Measurements from ENCODE around the gene PALD1. TPM values are rescaled to one million over a fixed set of nuclear protein-coding genes. Genes with fewer than 3 reads are reported as not detected.

The PALD1 gene
- total RNA-seq, 1 experiment from 2014 or later = 0.38 TPM

GRCh38 chr10:70557876-70558275 lies 79.3 kb downstream of the PALD1 start:
- no peak overlapping the region for H3K4me3 Mint-ChIP-seq (ENCODE audit: low read depth, unreplicated experiment)
- H3K27me3 Mint-ChIP-seq (ENCODE audit: unreplicated experiment) = peaks cover 70% of the 10 kb centered on the region
- intact Hi-C loops (cut with micrococcal nuclease; ENCODE audit: unreplicated experiment) = no loop called here
- H3K9me3 Mint-ChIP-seq (ENCODE audit: low read depth, unreplicated experiment) = no peaks in the 10 kb centered on the region
- no peak overlapping the region for H3K27ac Mint-ChIP-seq (ENCODE audit: unreplicated experiment)
- CTCF ChIA-PET = no interaction called here
- no peak for DNase-seq
- H3K4me1 Mint-ChIP-seq (ENCODE audit: low read depth, unreplicated experiment) = peaks cover 20% of the 10 kb centered on the region
- BruUV-seq (replicated peaks) = no TSS peak
- TF ChIP-seq CTCF (IDR thresholded peaks at IDR 0.05; ENCODE audit: unreplicated experiment) = no peak
- H3K36me3 Mint-ChIP-seq (ENCODE audit: insufficient read depth, unreplicated experiment) = peaks cover 9% of the 10 kb centered on the region

- no peak for DNase-seq
- CTCF ChIA-PET = interaction anchor here (1.2 to 1.3 kb wide), 3 partner anchors 17 to 180 kb away, joined by 4 to 7 read pairs (median 4); no protein-coding TSS in a partner anchor
- BruUV-seq (replicated peaks) = no TSS peak
- Mint-ChIP-seq H3K27ac (ENCODE audit: unreplicated experiment) (no peak overlapping the region), H3K9me3 (ENCODE audit: low read depth, unreplicated experiment) (no peaks in the 10 kb centered on the region), H3K27me3 (ENCODE audit: unreplicated experiment) (peaks cover 70% of the 10 kb centered on the region), H3K4me1 (ENCODE audit: low read depth, unreplicated experiment) (peaks cover 20% of the 10 kb centered on the region), H3K36me3 (ENCODE audit: insufficient read depth, unreplicated experiment) (peaks cover 9% of the 10 kb centered on the region), H3K4me3 (ENCODE audit: low read depth, unreplicated experiment) (no peak overlapping the region)
- no peak for TF ChIP-seq CTCF (IDR thresholded peaks at IDR 0.05; ENCODE audit: unreplicated experiment)
- intact Hi-C loops (cut with micrococcal nuclease; ENCODE audit: unreplicated experiment) = no loop called here
These were observed 79.7 kb downstream of the PALD1 start for GRCh38 chr10:70558295-70558694.

- no peak overlapping the region for H3K27ac Mint-ChIP-seq (ENCODE audit: unreplicated experiment)
- CTCF ChIA-PET = interaction anchor here (0.6 to 1.3 kb wide), 8 partner anchors 9 to 200 kb away, joined by 3 to 7 read pairs (median 4); no protein-coding TSS in a partner anchor
- H3K27me3 Mint-ChIP-seq (ENCODE audit: unreplicated experiment) = peaks cover 73% of the 10 kb centered on the region
- H3K4me1 Mint-ChIP-seq (ENCODE audit: low read depth, unreplicated experiment) = peaks cover 20% of the 10 kb centered on the region
- intact Hi-C loops (cut with micrococcal nuclease; ENCODE audit: unreplicated experiment) = loop anchor here (1.0 kb wide), 1 partner anchor 19 kb away; no protein-coding TSS in a partner anchor
- TF ChIP-seq CTCF (IDR thresholded peaks at IDR 0.05; ENCODE audit: unreplicated experiment) = peak; percentile 71
- H3K9me3 Mint-ChIP-seq (ENCODE audit: low read depth, unreplicated experiment) = no peaks in the 10 kb centered on the region
- H3K4me3 Mint-ChIP-seq (ENCODE audit: low read depth, unreplicated experiment) = peak overlapping the region; percentile 46
- no TSS peak for BruUV-seq (replicated peaks)
- H3K36me3 Mint-ChIP-seq (ENCODE audit: insufficient read depth, unreplicated experiment) = peaks cover 9% of the 10 kb centered on the region
- DNase-seq = peak; percentile 86
These were observed 80.6 kb downstream of the PALD1 start for GRCh38 chr10:70558871-70559810.

GRCh38 chr10:70559861-70560260 lies 81.3 kb downstream of the PALD1 start:
- H3K36me3 Mint-ChIP-seq (ENCODE audit: insufficient read depth, unreplicated experiment) = peaks cover 9% of the 10 kb centered on the region
- no TSS peak for BruUV-seq (replicated peaks)
- peaks cover 20% of the 10 kb centered on the region for H3K4me1 Mint-ChIP-seq (ENCODE audit: low read depth, unreplicated experiment)
- H3K27ac Mint-ChIP-seq (ENCODE audit: unreplicated experiment) = no peak overlapping the region
- intact Hi-C loops (cut with micrococcal nuclease; ENCODE audit: unreplicated experiment) = loop anchor here (1.0 kb wide), 1 partner anchor 18 kb away; no protein-coding TSS in a partner anchor
- H3K27me3 Mint-ChIP-seq (ENCODE audit: unreplicated experiment) = peaks cover 77% of the 10 kb centered on the region
- H3K4me3 Mint-ChIP-seq (ENCODE audit: low read depth, unreplicated experiment) = no peak overlapping the region
- TF ChIP-seq CTCF (IDR thresholded peaks at IDR 0.05; ENCODE audit: unreplicated experiment) = no peak
- CTCF ChIA-PET = interaction anchor here (0.9 to 1.3 kb wide), 2 partner anchors 32 to 295 kb away, joined by 3 to 5 read pairs; no protein-coding TSS in a partner anchor
- no peak for DNase-seq
- H3K9me3 Mint-ChIP-seq (ENCODE audit: low read depth, unreplicated experiment) = no peaks in the 10 kb centered on the region
